ENCODE results near the gene RAB3GAP1.

Gene RAB3GAP1

DNA sequence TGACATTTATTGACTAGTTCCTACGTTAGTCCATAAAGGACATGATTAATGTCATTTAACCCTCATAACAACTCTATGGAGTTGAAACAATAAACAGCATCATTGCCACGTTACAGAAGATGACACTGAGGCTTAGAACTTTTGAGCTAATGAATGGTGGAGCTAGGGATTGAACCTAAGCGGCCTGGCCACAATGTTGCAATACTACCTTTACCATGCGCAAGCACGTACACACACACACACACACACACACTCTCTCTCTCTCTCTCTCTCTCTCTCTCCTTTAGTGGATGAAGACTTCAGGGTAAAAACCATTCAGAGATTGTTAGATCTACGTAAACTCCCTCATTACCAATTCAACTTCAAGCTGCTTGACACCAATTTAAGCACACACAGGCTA, 4.0 kb upstream of the RAB3GAP1 start:
- CTCF ChIA-PET: no interaction called here

DNA sequence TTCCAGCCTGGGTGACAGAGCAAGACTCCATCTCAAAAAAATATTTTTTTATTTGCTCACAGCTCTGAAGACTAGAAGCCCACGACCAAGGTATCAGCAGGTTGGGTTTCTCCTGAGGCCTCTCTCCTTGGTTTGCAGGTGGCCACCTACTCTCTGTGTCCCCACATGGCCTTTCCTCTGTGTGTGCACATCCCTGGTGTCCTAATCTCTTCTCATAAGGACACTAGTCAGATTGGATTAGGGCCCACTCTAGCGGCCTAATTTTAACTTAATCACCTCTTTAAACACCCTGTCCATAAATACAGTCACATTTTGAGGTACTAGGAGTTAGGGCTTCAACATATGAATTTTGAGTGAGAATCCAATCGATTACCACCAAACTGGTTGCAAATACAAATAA, 2.0 kb upstream of the RAB3GAP1 start:
- DNase-seq (ENCODE audit: extremely low spot score): no peak
- no peak for TF ChIP-seq FOXA1 (IDR thresholded peaks at IDR 0.05)
- TF ChIP-seq BHLHE40 (IDR thresholded peaks at IDR 0.05; ENCODE audit: borderline replicate concordance): no peak
- TF ChIP-seq HDGF (IDR thresholded peaks at IDR 0.05; ENCODE audit: borderline replicate concordance): no peak
- no peak for TF ChIP-seq TARDBP (IDR thresholded peaks at IDR 0.05)
- CTCF ChIA-PET: no interaction called here
- POLR2A ChIA-PET: no interaction called here

More for the DNA sequence above, 4.0 kb upstream of the RAB3GAP1 start:
- POLR2A ChIA-PET: no interaction called here
- TF ChIP-seq CTBP1 (IDR thresholded peaks at IDR 0.05; ENCODE audit: borderline replicate concordance) (no peak), FOXK2 (IDR thresholded peaks at IDR 0.05) (no peak), BHLHE40 (IDR thresholded peaks at IDR 0.05; ENCODE audit: borderline replicate concordance) (no peak), HDGF (IDR thresholded peaks at IDR 0.05; ENCODE audit: borderline replicate concordance) (no peak)
- DNase-seq (ENCODE audit: extremely low spot score): no peak

DNA sequence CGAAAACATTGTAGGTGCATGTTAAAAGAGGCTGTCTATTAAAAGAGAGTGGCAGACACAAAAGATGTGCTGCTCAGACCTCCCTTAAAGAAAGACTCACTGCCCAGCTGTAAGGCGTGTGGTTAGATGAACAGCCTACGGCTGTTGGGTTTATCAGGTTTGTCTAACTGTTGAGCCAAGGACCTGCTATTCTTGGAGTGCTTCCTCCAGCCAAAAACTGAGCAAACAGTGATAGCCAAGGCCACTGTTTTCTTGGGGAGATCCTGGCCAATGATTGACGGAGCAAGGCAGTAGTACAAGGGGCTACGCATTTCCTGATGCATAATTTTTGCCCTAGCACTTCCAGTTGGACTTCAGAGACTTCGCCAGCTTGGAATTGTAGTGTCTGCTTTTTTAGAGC, 1.4 kb upstream of the RAB3GAP1 start:
- ChIA-PET CTCF (no interaction called here), POLR2A (interaction anchor here (0.7 kb wide), 1 partner anchor 75 kb away, joined by 4 read pairs; no protein-coding TSS in a partner anchor)
- DNase-seq (ENCODE audit: extremely low spot score): no peak
- TF ChIP-seq ARNT (IDR thresholded peaks at IDR 0.05): no peak
- no peak for TF ChIP-seq SUZ12 (IDR thresholded peaks at IDR 0.05)
- no peak for TF ChIP-seq CTBP1 (IDR thresholded peaks at IDR 0.05; ENCODE audit: borderline replicate concordance)
- no peak for TF ChIP-seq LEF1 (IDR thresholded peaks at IDR 0.05; ENCODE audit: borderline replicate concordance)
- no peak for TF ChIP-seq SP1 (IDR thresholded peaks at IDR 0.05)
- TF ChIP-seq FOXM1 (IDR thresholded peaks at IDR 0.05; ENCODE audit: borderline replicate concordance): no peak
- no peak for TF ChIP-seq TARDBP (IDR thresholded peaks at IDR 0.05)
- no peak for TF ChIP-seq ELF4 (IDR thresholded peaks at IDR 0.05)
- TF ChIP-seq HDGF (IDR thresholded peaks at IDR 0.05; ENCODE audit: borderline replicate concordance): no peak
- no peak for TF ChIP-seq FOXA1 (IDR thresholded peaks at IDR 0.05)
- TF ChIP-seq ZNF384 (IDR thresholded peaks at IDR 0.05): no peak
- no peak for TF ChIP-seq BHLHE40 (IDR thresholded peaks at IDR 0.05; ENCODE audit: borderline replicate concordance)
- TF ChIP-seq NFRKB (IDR thresholded peaks at IDR 0.05): no peak
- TF ChIP-seq, protein P1, sequence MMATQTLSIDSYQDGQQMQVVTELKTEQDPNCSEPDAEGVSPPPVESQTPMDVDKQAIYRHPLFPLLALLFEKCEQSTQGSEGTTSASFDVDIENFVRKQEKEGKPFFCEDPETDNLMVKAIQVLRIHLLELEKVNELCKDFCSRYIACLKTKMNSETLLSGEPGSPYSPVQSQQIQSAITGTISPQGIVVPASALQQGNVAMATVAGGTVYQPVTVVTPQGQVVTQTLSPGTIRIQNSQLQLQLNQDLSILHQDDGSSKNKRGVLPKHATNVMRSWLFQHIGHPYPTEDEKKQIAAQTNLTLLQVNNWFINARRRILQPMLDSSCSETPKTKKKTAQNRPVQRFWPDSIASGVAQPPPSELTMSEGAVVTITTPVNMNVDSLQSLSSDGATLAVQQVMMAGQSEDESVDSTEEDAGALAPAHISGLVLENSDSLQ (IDR thresholded peaks at IDR 0.05): no peak
- no peak for TF ChIP-seq FOXK2 (IDR thresholded peaks at IDR 0.05)
- no peak for TF ChIP-seq L3MBTL2 (conservative IDR thresholded peaks at IDR 0.05)

DNA sequence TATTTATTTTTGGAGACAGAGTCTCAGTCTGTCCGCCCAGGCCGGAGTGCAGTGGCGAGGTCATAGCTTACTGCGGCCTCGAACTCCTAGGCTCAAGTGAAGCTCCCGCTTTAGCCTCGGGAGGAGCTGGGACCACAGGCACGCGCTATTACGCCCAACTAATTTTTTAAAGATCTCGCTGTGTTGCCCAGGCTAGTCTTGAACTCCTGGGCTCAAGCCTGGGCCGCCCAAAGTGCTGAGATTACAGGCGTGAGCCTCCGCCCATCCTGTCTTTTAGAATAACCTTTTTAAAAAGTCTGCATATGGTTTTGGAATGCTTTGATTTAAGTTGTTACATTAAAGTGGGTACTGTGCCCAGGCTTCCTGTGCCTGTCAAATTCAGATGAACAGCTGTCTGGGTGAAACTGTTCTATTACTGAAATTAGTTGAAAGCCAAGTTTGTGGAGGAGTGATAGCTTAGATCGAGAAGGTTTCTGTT, 944 bp downstream of the RAB3GAP1 start:
- DNase-seq (ENCODE audit: extremely low spot score): no peak
- ChIA-PET CTCF (no interaction called here), POLR2A (interaction anchor here (0.9 to 1.1 kb wide), 3 partner anchors 12 to 478 kb away, joined by 3 to 5 read pairs (median 3); partner anchors contain the start of genes R3HDM1 and ZRANB3)
- TF ChIP-seq ARNT (IDR thresholded peaks at IDR 0.05) (no peak), HDGF (IDR thresholded peaks at IDR 0.05; ENCODE audit: borderline replicate concordance) (no peak), FOXM1 (IDR thresholded peaks at IDR 0.05; ENCODE audit: borderline replicate concordance) (no peak), BHLHE40 (IDR thresholded peaks at IDR 0.05; ENCODE audit: borderline replicate concordance) (no peak), SUZ12 (IDR thresholded peaks at IDR 0.05) (no peak), L3MBTL2 (conservative IDR thresholded peaks at IDR 0.05) (0 out of 2 replicates have a peak, but pooled peaks have one; percentile 33), NFRKB (IDR thresholded peaks at IDR 0.05) (no peak)

DNA sequence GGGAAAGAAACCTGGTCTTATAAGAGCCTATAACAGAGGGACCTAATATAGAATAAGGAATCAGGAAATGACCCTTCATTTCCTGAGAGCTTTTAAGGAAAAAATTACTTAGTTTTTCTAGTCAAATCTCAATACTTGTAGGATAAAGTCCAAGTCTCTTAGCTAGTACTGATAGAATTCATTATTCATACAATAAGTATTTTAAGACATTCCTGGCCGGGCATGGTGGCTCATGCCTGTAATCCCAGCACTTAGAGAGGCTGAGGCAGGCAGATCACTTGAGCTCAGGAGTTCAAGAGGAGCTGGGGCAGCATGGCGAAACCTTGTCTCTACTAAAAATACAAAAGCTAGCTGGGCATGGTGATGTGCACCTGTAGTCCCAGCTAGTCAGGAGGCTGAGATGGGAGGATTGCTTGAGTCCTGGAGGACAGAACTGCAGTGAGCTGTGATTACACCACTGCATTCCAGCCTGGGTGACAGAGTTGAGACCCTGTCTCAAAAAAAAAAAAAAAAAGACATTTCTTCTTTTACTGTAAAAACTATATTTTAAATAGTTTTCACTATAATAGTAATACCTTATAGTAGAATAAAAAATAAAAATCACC, 3.2 kb downstream of the RAB3GAP1 start:
- TF ChIP-seq ZNF384 (IDR thresholded peaks at IDR 0.05): no peak
- no peak for TF ChIP-seq ARNT (IDR thresholded peaks at IDR 0.05)
- no peak for TF ChIP-seq HDGF (IDR thresholded peaks at IDR 0.05; ENCODE audit: borderline replicate concordance)
- TF ChIP-seq FOXK2 (IDR thresholded peaks at IDR 0.05): no peak
- TF ChIP-seq, protein P1 (IDR thresholded peaks at IDR 0.05): no peak
- TF ChIP-seq SUZ12 (IDR thresholded peaks at IDR 0.05): no peak
- no peak for TF ChIP-seq BHLHE40 (IDR thresholded peaks at IDR 0.05; ENCODE audit: borderline replicate concordance)
- no peak for TF ChIP-seq TARDBP (IDR thresholded peaks at IDR 0.05)
- TF ChIP-seq LEF1 (IDR thresholded peaks at IDR 0.05; ENCODE audit: borderline replicate concordance): no peak
- no peak for TF ChIP-seq FOXM1 (IDR thresholded peaks at IDR 0.05; ENCODE audit: borderline replicate concordance)
- ChIA-PET CTCF (no interaction called here), POLR2A (no interaction called here)
- no peak for DNase-seq (ENCODE audit: extremely low spot score)

DNA sequence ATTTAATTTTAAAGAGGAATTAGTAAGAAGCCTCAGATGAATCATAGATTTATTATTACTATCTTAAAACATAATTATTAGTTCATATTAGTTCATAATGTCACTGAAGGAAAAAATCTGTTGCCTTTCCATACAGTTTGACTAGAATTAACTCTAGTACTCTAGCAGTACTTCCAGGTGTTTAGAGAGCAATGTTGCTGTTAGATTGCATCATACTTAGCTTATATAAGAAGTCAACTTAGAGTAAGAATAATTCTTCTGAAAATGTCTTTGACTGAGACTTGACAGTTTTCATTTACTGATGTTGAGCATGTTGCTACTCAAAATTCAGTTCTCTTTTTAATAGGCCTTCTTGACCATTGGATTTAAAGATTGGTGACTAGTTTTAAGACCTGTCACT, 4.7 kb downstream of the RAB3GAP1 start:
- ChIA-PET CTCF (no interaction called here), POLR2A (no interaction called here)
- TF ChIP-seq NFRKB (IDR thresholded peaks at IDR 0.05) (no peak), SP1 (IDR thresholded peaks at IDR 0.05) (no peak), ZNF384 (IDR thresholded peaks at IDR 0.05) (no peak), ELF4 (IDR thresholded peaks at IDR 0.05) (no peak), LEF1 (IDR thresholded peaks at IDR 0.05; ENCODE audit: borderline replicate concordance) (no peak), BHLHE40 (IDR thresholded peaks at IDR 0.05; ENCODE audit: borderline replicate concordance) (no peak), SUZ12 (IDR thresholded peaks at IDR 0.05) (no peak), FOXM1 (IDR thresholded peaks at IDR 0.05; ENCODE audit: borderline replicate concordance) (no peak), FOXK2 (IDR thresholded peaks at IDR 0.05) (no peak), HDGF (IDR thresholded peaks at IDR 0.05; ENCODE audit: borderline replicate concordance) (no peak), CTBP1 (IDR thresholded peaks at IDR 0.05; ENCODE audit: borderline replicate concordance) (no peak), L3MBTL2 (conservative IDR thresholded peaks at IDR 0.05) (no peak), ARNT (IDR thresholded peaks at IDR 0.05) (no peak), TARDBP (IDR thresholded peaks at IDR 0.05) (no peak), FOXA1 (IDR thresholded peaks at IDR 0.05) (no peak)
- TF ChIP-seq, protein P1 (IDR thresholded peaks at IDR 0.05): no peak
- no peak for DNase-seq (ENCODE audit: extremely low spot score)
